ENCODE measurements around the gene NKX6-1.

- TF ChIP-seq EZH2phosphoT487 (IDR thresholded peaks at IDR 0.05; ENCODE audit: borderline replicate concordance, low read depth, low read length), result no peak
- TF ChIP-seq CTCF (conservative IDR thresholded peaks at IDR 0.05; ENCODE audit: low read length), result no peak
Observed at GRCh38 chr4:84535901-84536300, 36.8 kb upstream of the NKX6-1 start.

Measured in OCI-LY7 (cell line).